Muscle of leg (tissue), 9 donors: ENCODE measurements around the gene NKD1. TPM values are rescaled to one million over a fixed set of nuclear protein-coding genes. Genes with fewer than 3 reads are reported as not detected.

Experiments used
- polyA plus RNA-seq, 8 donors: library from polyadenylated mRNA; unstranded; fragments of 120-200 nt; gene quantifications; one replicate each; pipeline versions ENCODE4 v1.2.1 to v1.2.3, GENCODE V29; 2013; ENCODE audit warnings: inconsistent platforms in 1 of 8, low replicate concordance in 1 of 8; ENCODE audit not compliant: insufficient read length in 8 of 8, insufficient read depth in 1 of 8
- total RNA-seq: library from RNA; stranded (reverse); fragments of 120-200 nt; gene quantifications from one replicate; pipeline ENCODE4 v1.2.4, GENCODE V29; 2013

Gene NKD1
- total and polyA plus RNA-seq, 9 donors: 2.8 to 7.7 (median 4.5) TPM

Other genes starting within 250 kb of the NKD1 start
- gene BRD7, start 179.4 kb upstream of the NKD1 start, total RNA-seq: 61.8 TPM
- gene BRD7, start 179.4 kb upstream of the NKD1 start, polyA plus RNA-seq: 10 to 100 TPM; 56.7 to 76.5 (median 70.0) TPM
- gene SNX20, start 132.9 kb downstream of the NKD1 start, total RNA-seq: 0.75 TPM
- 1 to 10 TPM; 1.0 to 1.6 (median 1.3) TPM for gene SNX20, start 132.9 kb downstream of the NKD1 start, polyA plus RNA-seq
- 1.5 TPM for gene NOD2, start 145.2 kb downstream of the NKD1 start, total RNA-seq
- gene NOD2, start 145.2 kb downstream of the NKD1 start, polyA plus RNA-seq: 1 to 10 TPM in 7 of 8 donors, under 1 TPM in 1; 0.83 to 2.2 (median 1.7) TPM
- gene CYLD, start 193.7 kb downstream of the NKD1 start, total RNA-seq: 29.1 TPM
- gene CYLD, start 193.7 kb downstream of the NKD1 start, polyA plus RNA-seq: 10 to 100 TPM; 18.1 to 28.0 (median 25.0) TPM